Measurements from ENCODE around the gene GRM8.

The GRM8 gene

DNA sequence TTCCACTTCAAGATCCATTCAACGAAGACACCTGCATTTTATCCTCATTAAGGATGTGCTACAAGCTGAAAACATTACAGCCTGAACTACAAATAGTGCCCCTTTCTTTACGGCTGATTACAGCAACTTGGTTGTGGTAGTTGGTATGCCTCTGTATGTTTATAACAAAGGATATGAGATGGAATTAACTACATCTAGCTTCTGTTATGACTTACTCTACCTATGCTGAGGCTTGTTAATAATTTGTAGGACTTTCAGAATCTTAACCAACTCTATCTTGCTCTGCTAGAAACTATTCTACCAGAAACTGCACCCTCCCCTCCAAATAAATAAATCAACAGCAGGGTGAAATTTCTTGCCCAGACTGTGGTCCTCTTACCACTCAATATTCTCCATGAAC lies 448.1 kb downstream of the GRM8 start:
- TF ChIP-seq TEAD4 (IDR thresholded peaks at IDR 0.05), result no peak
- TF ChIP-seq TCF12 (IDR thresholded peaks at IDR 0.05; ENCODE audit: low read depth), result no peak
- TF ChIP-seq REST (IDR thresholded peaks at IDR 0.05; ENCODE audit: low read depth), result no peak
- TF ChIP-seq CREB1 (IDR thresholded peaks at IDR 0.05; ENCODE audit: low read depth), result no peak
- TF ChIP-seq RAD21 (IDR thresholded peaks at IDR 0.05; ENCODE audit: low read depth), result no peak
- TF ChIP-seq NFIC (IDR thresholded peaks at IDR 0.05), result no peak
- no peak for TF ChIP-seq MAX (IDR thresholded peaks at IDR 0.05)

DNA sequence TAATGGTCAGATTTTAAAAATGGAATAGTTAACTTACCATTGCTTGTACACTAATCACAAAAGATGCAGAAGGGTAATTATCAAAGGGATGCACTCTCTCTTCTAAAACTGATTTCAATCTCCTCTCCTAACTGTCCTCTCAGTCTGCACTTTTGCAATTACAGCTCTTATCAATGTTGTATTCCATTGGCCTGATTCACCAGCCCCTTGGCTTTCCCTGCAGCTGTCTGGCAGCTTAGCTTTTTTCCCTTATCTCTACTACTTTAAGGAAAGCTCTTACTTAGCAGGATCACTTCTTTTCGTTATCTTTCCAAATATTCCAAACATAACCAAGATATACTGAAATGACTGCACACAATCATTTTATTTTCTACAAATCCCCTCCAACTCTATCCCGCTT lies 448.8 kb downstream of the GRM8 start:
- TF ChIP-seq YY1 (IDR thresholded peaks at IDR 0.05; ENCODE audit: low read depth), result no peak
- TF ChIP-seq TEAD4 (IDR thresholded peaks at IDR 0.05), result no peak
- TF ChIP-seq MAX (IDR thresholded peaks at IDR 0.05), result no peak
- TF ChIP-seq USF1 (IDR thresholded peaks at IDR 0.05), result no peak
- TF ChIP-seq CEBPB (IDR thresholded peaks at IDR 0.05), result no peak
- no peak for TF ChIP-seq TAF1 (IDR thresholded peaks at IDR 0.05; ENCODE audit: low read depth)
- TF ChIP-seq CREB1 (IDR thresholded peaks at IDR 0.05; ENCODE audit: low read depth), result no peak
- no peak for TF ChIP-seq EP300 (IDR thresholded peaks at IDR 0.05; ENCODE audit: borderline replicate concordance)
- TF ChIP-seq ZBTB7A (IDR thresholded peaks at IDR 0.05; ENCODE audit: low read depth), result no peak
- no peak for TF ChIP-seq REST (IDR thresholded peaks at IDR 0.05; ENCODE audit: low read depth)
- TF ChIP-seq FOXM1 (IDR thresholded peaks at IDR 0.05; ENCODE audit: borderline replicate concordance, low read depth), result no peak
- no peak for TF ChIP-seq RAD21 (IDR thresholded peaks at IDR 0.05; ENCODE audit: low read depth)
- no peak for TF ChIP-seq EGR1 (IDR thresholded peaks at IDR 0.05)
- TF ChIP-seq TCF12 (IDR thresholded peaks at IDR 0.05; ENCODE audit: low read depth), result no peak
- TF ChIP-seq NFIC (IDR thresholded peaks at IDR 0.05), result no peak

DNA sequence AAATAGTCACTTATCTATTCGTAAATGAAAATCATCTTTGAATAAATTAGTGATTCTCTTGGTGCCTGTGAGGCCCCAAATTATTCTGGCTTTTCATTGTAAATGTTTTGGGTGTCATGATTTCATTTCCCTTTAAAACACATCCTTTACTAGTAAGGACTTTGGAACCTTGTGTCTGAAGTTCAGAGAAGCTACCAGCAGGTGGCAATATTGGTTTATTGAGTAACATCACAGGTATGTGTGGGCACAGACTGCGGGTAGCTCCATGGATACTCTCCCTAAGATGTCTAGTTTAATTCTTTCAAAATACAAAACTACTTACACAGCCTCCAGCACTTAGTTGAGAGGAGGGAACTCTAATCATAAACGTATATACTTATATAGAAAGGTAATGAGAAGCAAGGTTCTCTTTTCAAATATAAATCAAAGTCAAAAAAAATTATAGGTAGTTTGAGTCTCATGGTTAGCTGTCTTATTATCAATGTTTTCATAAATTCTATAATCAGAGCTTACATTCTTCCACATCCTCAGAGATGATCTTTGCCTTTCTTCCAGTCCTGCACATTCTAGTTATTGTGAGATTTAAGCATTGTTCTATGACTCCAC lies 449.6 kb downstream of the GRM8 start:
- TF ChIP-seq CEBPB (IDR thresholded peaks at IDR 0.05) (0 out of 2 replicates have a peak, but pooled peaks have one; percentile 3), EP300 (IDR thresholded peaks at IDR 0.05; ENCODE audit: borderline replicate concordance) (no peak), YY1 (IDR thresholded peaks at IDR 0.05; ENCODE audit: low read depth) (no peak), RAD21 (IDR thresholded peaks at IDR 0.05; ENCODE audit: low read depth) (peak; percentile 78)

DNA sequence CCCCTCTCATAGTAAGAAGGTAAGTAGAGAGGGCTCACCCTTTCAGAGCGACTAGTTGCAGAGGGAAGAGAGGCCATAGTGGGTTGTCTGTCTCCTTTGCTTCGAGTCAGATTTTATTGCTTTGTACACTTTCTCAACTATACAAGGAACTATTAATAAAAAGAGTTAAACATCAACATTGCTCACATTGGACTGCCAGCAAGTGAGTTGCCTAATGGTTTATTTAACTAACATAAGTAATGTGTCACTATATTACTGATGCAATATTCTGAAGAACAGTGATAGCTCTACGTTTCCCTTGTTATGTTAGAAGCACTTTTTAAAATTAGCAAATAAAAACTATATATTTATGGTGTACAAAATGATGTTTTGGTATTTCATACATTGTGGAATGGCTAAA lies 451.0 kb downstream of the GRM8 start:
- TF ChIP-seq TEAD4 (IDR thresholded peaks at IDR 0.05), result no peak
- TF ChIP-seq CEBPB (IDR thresholded peaks at IDR 0.05), result no peak
- no peak for TF ChIP-seq TCF12 (IDR thresholded peaks at IDR 0.05; ENCODE audit: low read depth)
- no peak for TF ChIP-seq YY1 (IDR thresholded peaks at IDR 0.05; ENCODE audit: low read depth)
- TF ChIP-seq NFIC (IDR thresholded peaks at IDR 0.05), result no peak
- TF ChIP-seq CREB1 (IDR thresholded peaks at IDR 0.05; ENCODE audit: low read depth), result no peak
- no peak for TF ChIP-seq REST (IDR thresholded peaks at IDR 0.05; ENCODE audit: low read depth)
- no peak for TF ChIP-seq ZBTB7A (IDR thresholded peaks at IDR 0.05; ENCODE audit: low read depth)
- no peak for TF ChIP-seq USF1 (IDR thresholded peaks at IDR 0.05)
- no peak for TF ChIP-seq MAX (IDR thresholded peaks at IDR 0.05)

DNA sequence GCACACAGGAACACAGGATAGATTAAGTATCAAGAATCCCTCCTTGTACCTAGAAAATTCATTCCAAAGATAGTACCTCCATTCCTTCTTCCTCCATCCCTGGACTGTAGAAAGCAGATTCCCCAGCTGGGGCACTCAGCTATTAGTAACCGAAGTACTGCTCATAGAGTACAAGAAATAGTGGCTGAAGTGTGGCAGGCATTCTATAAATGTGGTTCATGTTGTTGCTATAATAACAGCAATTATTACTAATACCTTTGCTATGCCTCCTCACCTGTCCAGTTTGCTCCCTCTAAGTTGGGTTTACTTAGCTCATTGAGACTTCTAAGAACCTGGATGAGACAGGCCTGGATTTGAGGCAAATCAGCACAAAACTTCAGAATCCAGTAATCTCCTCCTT lies 453.2 kb downstream of the GRM8 start:
- TF ChIP-seq RAD21 (IDR thresholded peaks at IDR 0.05; ENCODE audit: low read depth) (no peak), REST (IDR thresholded peaks at IDR 0.05; ENCODE audit: low read depth) (no peak), TCF12 (IDR thresholded peaks at IDR 0.05; ENCODE audit: low read depth) (no peak), YY1 (IDR thresholded peaks at IDR 0.05; ENCODE audit: low read depth) (no peak), ZBTB7A (IDR thresholded peaks at IDR 0.05; ENCODE audit: low read depth) (no peak), CEBPB (IDR thresholded peaks at IDR 0.05) (no peak), TEAD4 (IDR thresholded peaks at IDR 0.05) (no peak), EP300 (IDR thresholded peaks at IDR 0.05; ENCODE audit: borderline replicate concordance) (no peak), FOXM1 (IDR thresholded peaks at IDR 0.05; ENCODE audit: borderline replicate concordance, low read depth) (no peak), NFIC (IDR thresholded peaks at IDR 0.05) (no peak), USF1 (IDR thresholded peaks at IDR 0.05) (no peak), EGR1 (IDR thresholded peaks at IDR 0.05) (no peak), CREB1 (IDR thresholded peaks at IDR 0.05; ENCODE audit: low read depth) (no peak), MAX (IDR thresholded peaks at IDR 0.05) (no peak), TAF1 (IDR thresholded peaks at IDR 0.05; ENCODE audit: low read depth) (no peak)

Data from Ishikawa (cell line).